ENCODE data around the gene C1QTNF7. TPM values are rescaled to one million over a fixed set of nuclear protein-coding genes. Genes with fewer than 3 reads are reported as not detected.

Gene C1QTNF7
- total RNA-seq, 4 donors from 2014 or later = 21.1 to 52.1 (median 37.6) TPM

DNA sequence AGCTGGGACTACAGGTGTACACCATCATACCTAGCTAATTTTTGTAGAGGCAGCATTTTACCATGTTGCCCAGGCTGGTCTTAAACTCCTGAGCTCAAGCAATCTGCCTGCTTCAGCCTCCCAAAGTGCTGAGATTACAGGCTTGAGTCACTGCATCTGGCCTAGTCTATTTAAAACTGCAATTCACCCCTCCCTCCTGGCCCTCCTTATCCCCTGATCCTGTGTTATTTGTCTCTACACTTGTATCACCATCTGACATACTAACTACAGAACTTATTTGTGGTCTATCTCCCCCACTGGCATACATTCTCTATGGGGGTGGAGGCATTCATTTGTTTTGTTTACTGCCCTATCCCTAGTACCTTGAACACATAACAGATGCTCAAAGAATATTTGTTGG lies 65.6 kb downstream of the C1QTNF7 start:
- ATAC-seq = no peak
- Histone ChIP-seq H3K27ac (no peak overlapping the region), H3K36me3 (peaks cover 0 to 45% of the 10 kb centered on the region in 2 donors), H3K9me3 (peaks cover 0 to 10% (median 0%) of the 10 kb centered on the region in 3 donors), H3K27me3 (no peaks in the 10 kb centered on the region), H3K4me1 (peaks cover 0 to 28% (median 0%) of the 10 kb centered on the region in 3 donors), H3K4me3 (no peak overlapping the region)
- TF ChIP-seq EP300 (IDR thresholded peaks at IDR 0.05) (no peak), CTCF (IDR thresholded peaks at IDR 0.05) (no peak), POLR2AphosphoS5 (IDR thresholded peaks at IDR 0.05) (no peak), POLR2A (IDR thresholded peaks at IDR 0.05) (no peak)

DNA sequence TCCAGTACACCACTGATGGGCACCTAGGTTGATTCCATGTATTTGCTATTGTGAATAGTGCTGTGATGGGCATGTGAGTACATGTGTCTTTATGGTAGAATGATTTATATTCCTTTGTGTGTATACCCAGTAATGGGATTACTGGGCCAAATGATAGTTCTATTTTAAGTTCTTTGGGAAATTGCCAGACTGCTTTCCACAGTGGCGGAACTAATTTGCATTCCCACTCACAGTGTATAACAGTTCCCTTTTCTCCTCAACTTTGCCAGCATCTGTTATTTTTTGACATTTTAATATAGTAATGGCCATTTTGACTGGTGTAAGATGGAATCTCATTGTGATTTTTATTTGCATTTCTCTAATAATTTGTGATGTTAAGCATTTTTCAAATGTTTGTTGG lies 67.8 kb downstream of the C1QTNF7 start:
- H3K9me3 ChIP-seq = peaks cover 0 to 6% (median 0%) of the 10 kb centered on the region in 3 donors
- H3K36me3 ChIP-seq = peaks cover 0 to 27% of the 10 kb centered on the region in 2 donors
- no peaks in the 10 kb centered on the region for H3K27me3 ChIP-seq
- ATAC-seq = no peak
- WGBS, 2 donors (ENCODE audit: low coverage in 1 of 2) = 36 to 94% methylated on average over 1 of the region's 1 CpG
- no peak overlapping the region for H3K4me3 ChIP-seq
- H3K27ac ChIP-seq = no peak overlapping the region
- TF ChIP-seq EP300 (IDR thresholded peaks at IDR 0.05) (no peak), POLR2AphosphoS5 (IDR thresholded peaks at IDR 0.05) (no peak), CTCF (IDR thresholded peaks at IDR 0.05) (no peak), POLR2A (IDR thresholded peaks at IDR 0.05) (no peak)
- H3K4me1 ChIP-seq = peaks cover 0 to 29% (median 0%) of the 10 kb centered on the region in 3 donors

Small RNAs within 50 kb of the gene (small RNA-seq; reads per million reads assigned to genes)
- gene AC007016.1 = 0 reads per million in 4 donors

Other genes with a start within 250 kb of the C1QTNF7 start
- gene CC2D2A, start 41.8 kb downstream of the C1QTNF7 start, total RNA-seq = 10 to 100 TPM; 31.8 to 80.5 (median 58.0) TPM
- 100 to 1,000 TPM in 3 of 4 donors, 10 to 100 TPM in 1; 95.9 to 191 (median 159) TPM for gene FBXL5, start 227.3 kb downstream of the C1QTNF7 start, total RNA-seq